ENCODE measurements around the gene DUSP15. TPM values are rescaled to one million over a fixed set of nuclear protein-coding genes. Genes with fewer than 3 reads are reported as not detected.

Gene DUSP15
- total and polyA plus RNA-seq, 12 donors, result 2.4 to 17.6 (median 6.1) TPM

- 80 to 88% (median 88%) methylated on average over 5 of the region's 5 CpGs for WGBS, 4 donors
- DNase-seq, result no peak
- TF ChIP-seq CTCF (IDR thresholded peaks at IDR 0.05), result no peak
- no peak for TF ChIP-seq POLR2A (IDR thresholded peaks at IDR 0.05)
- Histone ChIP-seq H3K27me3 (no peaks in the 10 kb centered on the region), H3K4me1 (replicated peaks in 1 of 2) (no peaks in the 10 kb centered on the region), H3K27ac (no peak overlapping the region), H3K4me3 (no peak overlapping the region), H3K9me3 (replicated peaks in 1 of 3) (no peaks in the 10 kb centered on the region), H3K36me3 (replicated peaks in 1 of 2) (no peaks in the 10 kb centered on the region)
- intact Hi-C loops (cut with DNase I), result no loop called here
Measured at GRCh38 chr20:31907046-31907445, 36.7 kb upstream of the DUSP15 start.

GRCh38 chr20:31906001-31906400 is 35.7 kb upstream of the DUSP15 start:
- no peaks in the 10 kb centered on the region for H3K4me1 ChIP-seq (replicated peaks in 1 of 2)
- H3K27me3 ChIP-seq, result no peaks in the 10 kb centered on the region
- H3K27ac ChIP-seq, result no peak overlapping the region
- no peak for TF ChIP-seq CTCF (IDR thresholded peaks at IDR 0.05)
- no peak for TF ChIP-seq POLR2A (IDR thresholded peaks at IDR 0.05)
- intact Hi-C loops (cut with DNase I), result no loop called here
- DNase-seq, result no peak
- WGBS, 4 donors, result 66 to 88% (median 78%) methylated on average over 5 of the region's 5 CpGs
- no peaks in the 10 kb centered on the region for H3K36me3 ChIP-seq (replicated peaks in 1 of 2)
- H3K9me3 ChIP-seq (replicated peaks in 1 of 3), result no peaks in the 10 kb centered on the region
- no peak overlapping the region for H3K4me3 ChIP-seq

DNA sequence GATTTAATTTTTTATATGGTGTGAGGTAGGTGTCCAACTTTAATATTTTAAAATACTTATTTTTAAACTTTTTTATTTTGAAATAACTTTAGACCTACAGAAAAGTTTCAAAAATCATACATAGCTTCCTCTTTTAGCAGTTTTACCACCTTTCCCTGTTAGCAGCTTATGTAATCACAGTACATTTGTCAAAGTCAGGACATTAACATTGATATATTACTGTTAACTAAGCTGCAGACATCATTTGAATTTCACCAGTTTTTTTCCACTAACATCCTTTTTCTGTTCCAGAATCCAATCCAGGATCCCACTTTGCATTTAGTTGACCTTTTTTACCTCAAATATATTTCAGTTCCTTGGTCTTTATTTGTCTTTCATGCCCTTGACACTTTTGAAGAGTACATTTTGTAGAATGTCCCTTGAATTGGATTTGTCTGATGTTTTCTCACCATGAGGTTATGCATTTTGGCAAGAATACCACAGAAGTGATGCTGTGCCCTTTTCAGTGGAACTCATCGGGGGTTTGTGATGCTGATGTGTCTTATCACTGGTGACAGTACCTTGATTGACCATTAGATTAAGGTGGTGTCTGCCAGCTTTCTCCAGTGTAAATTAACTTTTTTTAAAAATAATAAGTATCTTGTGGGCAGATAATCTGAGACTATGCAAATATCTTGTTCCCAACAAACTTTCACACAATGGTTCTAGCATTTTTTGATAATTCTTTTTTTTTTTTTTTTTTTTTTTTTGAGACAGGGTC is 33.5 kb upstream of the DUSP15 start:
- H3K9me3 ChIP-seq (replicated peaks in 1 of 3), result no peaks in the 10 kb centered on the region
- WGBS, 4 donors, result 36 to 54% (median 42%) methylated on average over 1 of the region's 1 CpG
- TF ChIP-seq CTCF (IDR thresholded peaks at IDR 0.05) (no peak), POLR2A (IDR thresholded peaks at IDR 0.05) (no peak)
- DNase-seq, result no peak
- no peaks in the 10 kb centered on the region for H3K27me3 ChIP-seq
- H3K4me3 ChIP-seq, result no peak overlapping the region
- intact Hi-C loops (cut with DNase I), result no loop called here
- H3K36me3 ChIP-seq (replicated peaks in 1 of 2), result no peaks in the 10 kb centered on the region
- no peak overlapping the region for H3K27ac ChIP-seq
- no peaks in the 10 kb centered on the region for H3K4me1 ChIP-seq (replicated peaks in 1 of 2)

GRCh38 chr20:31901615-31902014 is 31.3 kb upstream of the DUSP15 start:
- Histone ChIP-seq H3K9me3 (replicated peaks in 1 of 3) (no peaks in the 10 kb centered on the region), H3K27me3 (no peaks in the 10 kb centered on the region), H3K27ac (no peak overlapping the region), H3K36me3 (replicated peaks in 1 of 2) (no peaks in the 10 kb centered on the region), H3K4me1 (replicated peaks in 1 of 2) (no peaks in the 10 kb centered on the region), H3K4me3 (no peak overlapping the region)
- no peak for DNase-seq
- intact Hi-C loops (cut with DNase I), result no loop called here
- TF ChIP-seq POLR2A (IDR thresholded peaks at IDR 0.05) (no peak), CTCF (IDR thresholded peaks at IDR 0.05) (no peak)
- 91 to 96% (median 92%) methylated on average over 6 of the region's 6 CpGs for WGBS, 4 donors

All from adrenal gland (tissue), 12 donors.